HepG2 (cell line): ENCODE data around the gene GIMAP8. TPM values are rescaled to one million over a fixed set of nuclear protein-coding genes. Genes with fewer than 3 reads are reported as not detected.

Experiments
- ATAC-seq: fragments of 200-7000 bp; cut with Tn5 transposase; 3 replicates; pipeline ENCODE4 v1.9.1; 2020; ENCODE audit warnings: mild to moderate bottlenecking, moderate library complexity
- BruUV-seq: library from RNA; stranded (reverse); fragments of 400-500 nt; replicated peaks from 2 replicates; lab custom pipeline; 2021; lab: Mats Ljungman, UMichigan
- CTCF ChIA-PET: fragments of 300-600 bp; formaldehyde crosslinking; extraction: SDS; loops from one replicate; lab custom pipeline; 2021; ENCODE audit warnings: low total read pairs, inconsistent platforms, low intra/inter-chr PET ratio; lab: Yijun Ruan, JAX
- POLR2A ChIA-PET: fragments of 350-600 bp; sonication (Branson Sonifier 250); formaldehyde crosslinking; loops from one replicate; lab custom pipeline; 2020; ENCODE audit warnings: antibody characterized with exemption, inconsistent platforms; lab: Yijun Ruan, JAX
- DNase-seq: peaks from one replicate; pipeline ENCODE4 v3.0.0-alpha.2; 2015; ENCODE audit warnings: low spot score
- FAIRE-seq: peaks from 3 replicates; lab custom pipeline; 2011; peaks lifted over from hg19 to GRCh38; lab: Jason Lieb, UNC
- H2AFZ ChIP-seq: one replicate; pipeline ENCODE4 v1.6.1; 2011; ENCODE audit warnings: low read length, inconsistent platforms
- H3K27ac ChIP-seq: fragments of 300-600 bp; 3 replicates; pipeline ENCODE4 v1.8.0; 2011; ENCODE audit warnings: mixed run types, mild to moderate bottlenecking, mixed read lengths, low read length, inconsistent platforms; ENCODE audit not compliant: insufficient read depth; ENCODE audit errors: extremely low read length
- H3K27me3 ChIP-seq, 2 experiments: fragments of 200-600 bp in 1 of 2; 2 replicates in 1 of 2; 3 replicates in 1 of 2; pipeline versions ENCODE4 v1.6.0 to v1.8.0; 2011; ENCODE audit warnings: low read length in 2 of 2, mild to moderate bottlenecking in 2 of 2, moderate library complexity in 2 of 2, inconsistent platforms in 1 of 2; ENCODE audit not compliant: insufficient read depth in 2 of 2, control insufficient read depth in 1 of 2
- H3K36me3 ChIP-seq, 2 experiments: fragments of 200-600 bp in 1 of 2; replicated peaks in 1 of 2; 2 replicates in 1 of 2; 3 replicates in 1 of 2; pipeline versions ENCODE4 v1.5.1 to v1.8.0; 2011; ENCODE audit warnings: low read length in 2 of 2, inconsistent platforms in 1 of 2; ENCODE audit not compliant: insufficient read depth in 2 of 2, control insufficient read depth in 1 of 2
- H3K4me1 ChIP-seq: 2 replicates; pipeline ENCODE4 v1.5.1; 2012; ENCODE audit warnings: low read length, inconsistent platforms; ENCODE audit not compliant: insufficient read depth
- H3K4me2 ChIP-seq: 2 replicates; pipeline ENCODE4 v1.6.0; 2011; ENCODE audit warnings: low read depth, low read length, inconsistent platforms
- H3K4me3 ChIP-seq, 3 experiments: fragments of 200-600 bp in 1 of 3; sonication (generic), shearing (Covaris generic) in 1 of 3; replicated peaks in 1 of 3; 2 replicates each; pipeline ENCODE4 v1.5.1; 2011 to 2016; ENCODE audit warnings: low read length in 3 of 3, inconsistent platforms in 2 of 3, low read depth in 2 of 3, mild to moderate bottlenecking in 2 of 3, control low read depth in 1 of 3, mixed read lengths in 1 of 3; ENCODE audit not compliant: insufficient read depth in 1 of 3
- H3K79me2 ChIP-seq: one replicate; pipeline ENCODE4 v1.6.1; 2011; ENCODE audit warnings: low read length, inconsistent platforms; ENCODE audit not compliant: insufficient read depth
- H3K9ac ChIP-seq: 2 replicates; pipeline ENCODE4 v1.6.0; 2011; ENCODE audit warnings: mild to moderate bottlenecking, low read depth, low read length, inconsistent platforms; ENCODE audit not compliant: insufficient read depth
- H3K9me3 ChIP-seq: 2 replicates; pipeline ENCODE4 v1.5.1; 2012; ENCODE audit warnings: mild to moderate bottlenecking, low read length
- H4K20me1 ChIP-seq: 2 replicates; pipeline ENCODE4 v1.6.0; 2011; ENCODE audit warnings: inconsistent platforms, mild to moderate bottlenecking, low read length, moderate library complexity; ENCODE audit not compliant: insufficient read depth
- CBX1 ChIP-seq: IDR thresholded peaks from one replicate; pipeline ENCODE4 v1.6.1; 2016; ENCODE audit warnings: antibody characterized with exemption, low read depth
- POGK ChIP-seq: sonication (generic); formaldehyde crosslinking; conservative IDR thresholded peaks from 2 replicates; pipeline ENCODE4 v1.8.0; 2022; ENCODE audit warnings: mild to moderate bottlenecking, moderate library complexity, missing genetic modification reagents
- RBM22 ChIP-seq: fragments of 200-400 bp; formaldehyde crosslinking; optimal IDR thresholded peaks from 2 replicates; pipeline ENCODE3; 2017; ENCODE audit warnings: mild to moderate bottlenecking, low read length, moderate library complexity
- STAG1 ChIP-seq: sonication (generic); formaldehyde crosslinking; IDR thresholded peaks from 2 replicates; pipeline ENCODE4 v1.4.0; 2020; ENCODE audit warnings: missing genetic modification reagents
- TARDBP ChIP-seq: sonication (generic); formaldehyde crosslinking; IDR thresholded peaks from 2 replicates; pipeline ENCODE4 v1.8.0; 2022; ENCODE audit warnings: mild to moderate bottlenecking, missing genetic modification reagents
- ZNF24 ChIP-seq: fragments of 450-650 bp; IDR thresholded peaks from 2 replicates; pipeline ENCODE4 v1.6.1; 2017; ENCODE audit warnings: antibody characterized with exemption, mild to moderate bottlenecking
- WGBS: methylation state at CpG from one replicate; pipeline ENCODE4 v1.1.6; 2017; ENCODE audit warnings: low lambda C conversion rate; 5-methylcytosine and 5-hydroxymethylcytosine counted together
- in situ Hi-C: cut with HindIII; loops from 2 replicates; pipeline ENCODE4 v1.10.0; 2017; ENCODE audit warnings: low pct_unique_long_range_greater_than_20kb; ENCODE audit not compliant: extremely low pct_ligation_motif_present
- intact Hi-C: fragments of 100-400 bp; cut with micrococcal nuclease; formaldehyde crosslinking; loops from one replicate; pipeline ENCODE4 v1.10.0; 2022; ENCODE audit not compliant: unreplicated experiment
- polyA plus RNA-seq, 8 experiments: library from polyadenylated mRNA; depleted of rRNA in 3 of 8; stranded (reverse) in 7 of 8; unstranded in 1 of 8; fragments of >200 nt; fragmentation: Illumina TruSeq in 4 of 8; extraction: Trizol in 4 of 8; gene quantifications; 2 replicates each; pipeline versions ENCODE4 v1.2.1 to v1.2.3, GENCODE V29; 2011 to 2016; ENCODE audit warnings: low read depth in 4 of 8, missing spikeins in 1 of 8, mixed read lengths in 1 of 8; ENCODE audit not compliant: insufficient read depth in 1 of 8
- total RNA-seq, 5 experiments: library from RNA; depleted of rRNA; stranded (reverse); fragments of >200 nt; fragmentation: Illumina TruSeq; extraction: Trizol; gene quantifications; 2 replicates each; pipeline ENCODE4 v1.2.3, GENCODE V29; 2016; ENCODE audit warnings: low read depth in 1 of 5
- TF ChIP-seq, protein P1 (sequence below): sonication (generic); formaldehyde crosslinking; IDR thresholded peaks from 2 replicates; pipeline ENCODE4 v1.5.0; 2020; ENCODE audit warnings: missing genetic modification reagents

Gene GIMAP8
- total and polyA plus RNA-seq, 2 of the 13 experiments (the other 11 are each of a cell fraction or from before 2014, with no cell fraction given), result not detected

- TF ChIP-seq, protein P1, sequence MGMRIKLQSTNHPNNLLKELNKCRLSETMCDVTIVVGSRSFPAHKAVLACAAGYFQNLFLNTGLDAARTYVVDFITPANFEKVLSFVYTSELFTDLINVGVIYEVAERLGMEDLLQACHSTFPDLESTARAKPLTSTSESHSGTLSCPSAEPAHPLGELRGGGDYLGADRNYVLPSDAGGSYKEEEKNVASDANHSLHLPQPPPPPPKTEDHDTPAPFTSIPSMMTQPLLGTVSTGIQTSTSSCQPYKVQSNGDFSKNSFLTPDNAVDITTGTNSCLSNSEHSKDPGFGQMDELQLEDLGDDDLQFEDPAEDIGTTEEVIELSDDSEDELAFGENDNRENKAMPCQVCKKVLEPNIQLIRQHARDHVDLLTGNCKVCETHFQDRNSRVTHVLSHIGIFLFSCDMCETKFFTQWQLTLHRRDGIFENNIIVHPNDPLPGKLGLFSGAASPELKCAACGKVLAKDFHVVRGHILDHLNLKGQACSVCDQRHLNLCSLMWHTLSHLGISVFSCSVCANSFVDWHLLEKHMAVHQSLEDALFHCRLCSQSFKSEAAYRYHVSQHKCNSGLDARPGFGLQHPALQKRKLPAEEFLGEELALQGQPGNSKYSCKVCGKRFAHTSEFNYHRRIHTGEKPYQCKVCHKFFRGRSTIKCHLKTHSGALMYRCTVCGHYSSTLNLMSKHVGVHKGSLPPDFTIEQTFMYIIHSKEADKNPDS (CRISPR knock-in tag), result no peak
- no peak for TF ChIP-seq TARDBP (CRISPR knock-in tag)
- TF ChIP-seq CBX1, result no peak
- no peak for TF ChIP-seq RBM22
- no peak for TF ChIP-seq ZNF24
These were observed 33.2 kb upstream of the GIMAP8 start (continued) for GRCh38 chr7:150417239-150417638.

GRCh38 chr7:150417863-150418262 lies 32.6 kb upstream of the GIMAP8 start:
- no peak overlapping the region for H3K4me3 ChIP-seq
- ChIA-PET POLR2A (interaction anchor here (1.1 to 1.5 kb wide), 3 partner anchors 11 to 43 kb away, joined by 3 to 5 read pairs (median 5); no protein-coding TSS in a partner anchor), CTCF (no interaction called here)
- no peaks in the 10 kb centered on the region for H3K9me3 ChIP-seq
- H3K79me2 ChIP-seq, result no peaks in the 10 kb centered on the region
- no peak for DNase-seq
- H3K27me3 ChIP-seq, result no peaks in the 10 kb centered on the region
- H3K27ac ChIP-seq, result no peak overlapping the region
- BruUV-seq, result no TSS peak
- TF ChIP-seq STAG1 (CRISPR knock-in tag) (peak; percentile 14; the same call in 1 of the 2 replicates), POGK (CRISPR knock-in tag) (no peak)
- H3K9ac ChIP-seq, result no peak overlapping the region
- H2AFZ ChIP-seq, result no peak overlapping the region
- H3K4me2 ChIP-seq, result no peak overlapping the region
- no peak for ATAC-seq
- intact Hi-C loops, result no loop called here
- WGBS, result 84% methylated on average over 6 of the region's 6 CpGs
- in situ Hi-C loops, result no loop called here
- no peaks in the 10 kb centered on the region for H3K36me3 ChIP-seq
- no peak for FAIRE-seq
- H4K20me1 ChIP-seq, result 0 out of 2 replicates have a peak, but pooled peaks cover 2% of the 10 kb centered on the region
- H3K4me1 ChIP-seq, result peaks cover 44% of the 10 kb centered on the region
